ENCODE measurements around the gene RBM19.
"Not testable (repeated sequence)": the region's sequence is repeated elsewhere in the genome, so short reads cannot be mapped to it uniquely, and the experiment has no call there.

Gene RBM19

DNA sequence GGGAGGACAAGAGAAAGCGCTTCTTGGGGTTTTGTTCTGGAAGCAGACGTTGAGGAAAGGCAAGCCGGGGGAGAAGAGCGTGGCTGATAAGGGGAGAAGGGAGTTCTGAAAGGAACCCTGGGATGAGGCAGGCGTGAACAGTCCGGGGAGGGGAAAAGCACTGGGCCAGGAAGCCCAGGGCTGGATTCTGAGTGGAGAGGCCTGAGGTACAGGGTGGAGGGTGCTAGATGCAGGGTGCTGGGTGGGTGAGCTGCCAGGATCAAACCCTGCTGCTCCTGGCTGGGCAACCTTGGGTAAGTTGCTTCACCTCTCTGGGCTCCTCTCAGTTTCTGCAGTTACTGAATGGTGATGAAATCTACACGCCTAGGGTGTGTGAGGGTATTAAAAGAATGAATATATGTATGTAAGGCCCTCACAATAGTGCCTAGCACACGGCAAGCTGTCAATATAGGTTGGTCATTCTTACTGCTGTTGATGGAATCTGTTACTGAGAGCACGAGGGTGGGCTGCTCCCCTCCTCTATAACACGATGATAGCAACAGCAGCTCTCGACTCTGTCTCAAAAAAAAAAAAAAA, 138.5 kb downstream of the RBM19 start:
- no peak for DNase-seq (ENCODE audit: low spot score)

DNA sequence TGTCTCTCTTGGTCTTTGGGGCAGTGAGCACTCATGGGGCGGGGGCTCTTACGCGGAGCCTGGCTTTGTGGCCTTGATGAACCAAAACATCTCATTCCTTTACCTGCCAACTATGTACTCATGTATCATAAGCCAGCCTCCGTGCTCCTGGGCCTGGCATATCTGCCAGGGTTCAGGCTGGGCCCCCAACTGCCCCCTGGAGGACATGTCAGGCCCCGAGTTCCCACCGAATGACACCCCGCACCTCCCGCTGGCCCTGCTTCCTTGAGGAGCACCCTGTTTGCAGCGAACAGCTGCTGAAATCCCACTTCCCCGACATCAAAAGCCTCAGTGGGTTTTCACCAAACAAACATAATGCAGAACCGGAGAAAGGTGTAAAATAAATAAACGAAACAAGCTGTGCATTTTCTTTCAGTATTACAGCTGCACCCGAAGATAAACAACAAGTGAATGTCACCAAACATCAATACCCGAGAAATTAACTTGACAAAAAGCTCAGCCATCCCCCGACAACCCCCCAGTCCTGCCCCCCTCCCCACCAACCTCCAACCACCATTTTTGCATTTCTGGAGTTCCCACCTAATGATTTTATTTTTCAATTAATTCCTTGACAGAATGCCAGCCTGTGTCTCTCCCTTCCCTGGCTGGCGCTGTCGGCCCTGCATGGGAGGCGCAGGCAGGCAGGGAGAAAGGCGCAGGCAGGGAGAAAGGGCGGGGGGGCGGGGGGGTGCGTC, 139.2 kb downstream of the RBM19 start:
- no peak for DNase-seq (ENCODE audit: low spot score)

DNA sequence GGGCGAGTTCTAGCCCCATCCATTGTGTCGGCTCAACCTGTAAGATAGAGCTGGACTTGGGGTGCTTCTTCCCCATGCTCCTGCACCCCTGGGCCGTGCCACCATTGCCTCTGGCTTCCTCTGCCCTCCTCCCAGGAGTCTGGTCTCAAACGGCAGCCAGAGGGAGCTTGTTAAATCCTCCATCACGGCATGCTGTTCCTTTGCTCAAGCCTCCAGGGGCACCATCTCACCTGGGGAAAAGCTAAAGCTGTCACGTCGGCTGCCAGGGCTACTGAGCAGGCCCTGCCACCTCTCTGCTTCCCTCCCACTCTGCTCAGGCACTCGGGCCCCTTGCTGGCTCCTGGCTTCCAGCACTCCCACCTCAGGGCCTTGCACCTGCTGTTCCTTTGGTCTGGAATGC, 140.4 kb downstream of the RBM19 start:
- no peak for DNase-seq (ENCODE audit: low spot score)

DNA sequence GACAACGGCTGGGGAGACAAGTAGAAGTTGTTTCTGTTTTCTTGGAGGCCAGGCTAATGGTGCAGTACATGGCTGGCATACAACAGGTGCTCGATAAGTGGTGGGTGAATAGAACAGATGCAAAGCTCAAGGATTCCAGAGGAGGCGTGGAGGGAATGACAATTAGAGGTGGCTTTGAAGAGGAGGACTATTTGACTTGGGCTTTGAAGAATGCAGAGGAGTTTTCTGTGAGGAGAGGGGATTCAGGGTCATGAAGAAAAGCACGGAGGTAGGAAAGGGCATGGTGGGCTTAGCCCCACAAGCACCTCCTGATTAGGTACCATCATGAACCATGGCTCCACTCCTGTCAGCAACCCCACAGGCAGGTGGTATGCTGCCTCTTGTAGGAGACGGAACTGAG, 142.3 kb downstream of the RBM19 start:
- DNase-seq (ENCODE audit: low spot score) = no peak

DNA sequence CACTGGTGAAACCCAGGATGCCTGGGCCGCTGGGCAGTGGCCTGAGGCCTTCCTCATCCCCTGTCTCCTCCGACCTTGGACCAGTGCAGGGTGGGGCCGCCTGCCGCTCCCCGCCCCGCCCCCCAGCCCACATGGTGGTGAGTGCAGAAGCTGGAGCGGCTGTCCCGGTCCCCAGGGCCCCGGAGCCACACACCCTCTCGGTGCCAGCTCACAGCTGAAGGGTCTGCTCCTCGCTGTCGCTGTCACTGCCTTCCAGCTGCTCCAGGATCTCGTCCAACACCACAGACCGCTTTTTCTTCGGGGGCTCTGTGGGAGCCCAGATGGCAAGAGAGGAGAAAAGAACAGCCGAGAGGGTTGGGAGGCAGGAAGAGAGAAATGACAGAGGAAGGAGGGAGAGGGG, 143.1 kb downstream of the RBM19 start:
- DNase-seq (ENCODE audit: low spot score) = peak; percentile 24

DNA sequence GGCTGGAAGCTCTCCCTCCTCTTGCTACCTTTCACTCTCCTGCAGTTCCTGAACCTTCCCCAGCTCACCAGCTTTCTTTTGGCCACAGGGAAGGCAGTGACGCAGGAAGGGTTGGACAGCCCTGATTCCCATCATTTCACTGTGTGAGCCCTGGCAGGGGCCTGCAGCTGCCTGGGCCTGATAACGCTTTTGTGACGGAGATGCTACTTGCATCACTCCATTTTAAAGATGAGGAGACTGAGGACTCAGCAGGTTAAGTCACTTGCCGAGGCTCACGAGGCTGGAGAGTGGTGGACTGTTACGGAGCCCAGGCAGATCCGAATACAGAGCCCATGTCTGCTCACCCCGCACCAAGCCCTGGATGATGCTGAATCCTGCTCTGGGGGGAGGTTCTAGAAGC, 145.3 kb downstream of the RBM19 start:
- DNase-seq (ENCODE audit: low spot score) = no peak

DNA sequence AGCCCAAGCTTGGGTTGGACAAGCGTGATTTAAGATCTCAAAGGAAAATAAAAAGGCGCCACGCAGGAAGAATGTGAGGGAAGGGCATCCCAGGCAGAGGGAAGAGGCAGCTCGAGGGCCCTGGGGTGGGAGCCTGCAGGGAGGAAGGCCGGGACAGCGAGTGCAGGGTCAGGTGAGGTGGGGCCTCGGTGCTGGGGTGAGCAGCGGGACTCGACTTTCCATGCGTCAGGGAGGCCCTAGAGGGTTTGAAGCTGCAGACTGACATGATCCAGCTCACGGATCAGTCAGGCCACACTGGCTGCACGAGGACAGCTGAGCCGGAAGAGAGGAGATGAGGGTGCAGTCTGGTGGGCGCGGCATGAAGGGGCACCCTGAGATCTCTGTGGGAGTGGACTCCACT, 145.8 kb downstream of the RBM19 start:
- DNase-seq (ENCODE audit: low spot score) = no peak

DNA sequence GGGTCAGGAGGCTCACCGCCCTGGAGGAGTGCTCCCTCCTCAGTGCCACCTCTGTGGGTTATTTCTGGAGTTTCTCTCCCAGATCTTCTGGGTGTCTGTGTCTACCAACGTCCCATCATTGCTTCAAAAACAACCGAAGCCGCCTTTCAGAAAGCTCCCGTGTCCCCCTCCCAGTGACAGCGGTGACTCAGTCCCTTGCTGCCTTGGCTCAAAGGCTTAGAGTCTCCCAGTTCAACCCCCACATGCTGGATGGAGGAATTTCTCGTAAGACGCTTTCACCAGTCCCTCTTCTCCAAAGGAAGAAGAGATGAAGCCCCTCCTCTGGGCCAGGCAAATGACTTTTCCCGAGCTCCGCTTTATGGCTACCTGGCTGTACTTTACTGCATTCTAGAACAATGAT, 146.6 kb downstream of the RBM19 start:
- no peak for DNase-seq (ENCODE audit: low spot score)

DNA sequence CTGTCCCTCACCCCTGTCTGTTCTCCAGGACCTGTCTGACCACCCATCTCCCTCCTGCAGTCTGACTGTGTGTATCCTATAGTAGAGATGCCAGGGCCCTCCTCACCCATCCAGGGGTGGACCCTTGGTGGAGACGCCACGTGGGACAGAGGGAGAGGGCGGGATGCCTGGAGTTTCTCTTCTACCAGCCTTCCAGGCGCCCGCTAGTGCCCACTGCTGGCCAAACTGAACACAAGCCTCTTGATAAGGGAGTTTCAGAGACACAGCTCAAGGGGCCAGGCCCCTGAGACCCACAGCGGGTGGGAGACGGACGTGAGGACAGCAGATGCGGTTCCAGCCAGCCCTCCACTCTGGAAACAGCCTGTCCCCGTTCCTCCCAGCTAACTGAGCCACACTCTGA, 147.3 kb downstream of the RBM19 start:
- no peak for DNase-seq (ENCODE audit: low spot score)

DNA sequence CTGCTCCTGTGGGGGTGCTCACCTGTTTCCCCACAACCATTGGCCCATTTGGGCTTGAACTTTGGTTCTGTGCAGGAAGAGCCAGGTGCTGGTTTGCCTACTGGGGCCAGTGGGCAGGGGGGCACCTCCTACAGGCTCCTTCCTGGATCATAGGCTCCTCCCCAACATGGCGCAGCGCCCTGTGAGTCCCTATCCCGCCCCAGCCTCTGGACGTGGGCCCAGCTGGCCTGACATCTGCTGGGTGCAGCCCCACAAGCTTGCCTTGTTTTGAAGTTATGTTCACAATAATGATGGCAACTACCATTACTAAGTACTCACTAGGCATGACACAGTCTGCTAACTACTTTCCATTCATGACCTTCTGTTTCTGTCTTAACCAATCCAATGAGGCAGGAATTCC, 147.8 kb downstream of the RBM19 start:
- DNase-seq (ENCODE audit: low spot score) = peak; percentile 47

DNA sequence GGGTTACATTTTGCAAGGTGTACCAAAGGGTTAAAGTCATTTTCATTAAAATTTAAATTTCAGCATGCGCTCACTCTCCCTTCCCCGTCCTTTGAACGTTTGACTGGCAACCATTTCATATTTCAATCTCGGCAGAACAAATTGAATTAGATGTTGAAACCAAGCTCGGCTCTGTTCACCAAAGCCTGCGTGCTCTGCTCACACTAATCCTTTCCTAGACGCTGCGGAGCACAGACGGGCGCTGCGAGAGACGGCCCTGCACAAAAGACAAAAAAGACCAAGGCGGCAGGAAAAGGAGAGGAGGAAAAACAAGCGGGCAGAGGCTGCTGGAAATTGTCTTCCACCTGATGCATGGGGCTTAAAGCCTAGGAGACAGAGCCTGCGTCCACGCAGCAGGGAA, 149.3 kb downstream of the RBM19 start:
- no peak for DNase-seq (ENCODE audit: low spot score)

DNA sequence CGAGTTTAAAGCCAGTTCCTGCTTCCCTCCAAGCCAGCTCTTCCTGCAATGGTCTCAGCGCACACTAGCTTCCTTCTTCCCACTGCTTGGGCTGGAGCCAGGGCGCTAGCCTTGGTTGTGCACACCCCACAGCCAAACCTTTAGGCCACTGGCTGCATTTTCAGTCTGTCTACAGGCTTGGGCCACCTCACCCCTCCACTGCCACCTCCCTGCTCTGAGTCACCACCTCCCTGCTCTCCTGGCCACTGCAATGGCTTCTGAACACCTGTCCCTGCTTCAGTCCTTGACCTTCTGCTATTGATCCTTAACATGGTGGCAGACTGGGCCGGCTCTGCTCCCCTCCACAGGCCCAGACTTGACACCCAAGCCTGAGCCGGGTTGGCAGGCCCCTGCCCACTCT, 151.1 kb downstream of the RBM19 start:
- no peak for DNase-seq (ENCODE audit: low spot score)

DNA sequence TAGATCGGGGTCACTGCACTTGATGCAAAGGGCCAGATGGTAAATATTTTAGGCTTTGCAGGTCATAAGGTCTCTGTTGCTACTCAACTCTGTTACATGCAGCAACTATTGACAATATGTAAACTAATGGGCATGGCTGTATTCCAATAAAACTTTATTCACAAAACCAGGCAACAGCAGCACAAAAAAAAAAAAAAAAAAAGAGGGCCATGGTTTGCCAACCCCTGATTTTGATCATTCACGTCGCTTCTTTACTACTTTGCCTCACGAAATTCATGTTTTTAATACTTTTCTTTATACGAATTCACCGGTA, 152.9 kb downstream of the RBM19 start:
- DNase-seq (ENCODE audit: low spot score) = no peak

DNA sequence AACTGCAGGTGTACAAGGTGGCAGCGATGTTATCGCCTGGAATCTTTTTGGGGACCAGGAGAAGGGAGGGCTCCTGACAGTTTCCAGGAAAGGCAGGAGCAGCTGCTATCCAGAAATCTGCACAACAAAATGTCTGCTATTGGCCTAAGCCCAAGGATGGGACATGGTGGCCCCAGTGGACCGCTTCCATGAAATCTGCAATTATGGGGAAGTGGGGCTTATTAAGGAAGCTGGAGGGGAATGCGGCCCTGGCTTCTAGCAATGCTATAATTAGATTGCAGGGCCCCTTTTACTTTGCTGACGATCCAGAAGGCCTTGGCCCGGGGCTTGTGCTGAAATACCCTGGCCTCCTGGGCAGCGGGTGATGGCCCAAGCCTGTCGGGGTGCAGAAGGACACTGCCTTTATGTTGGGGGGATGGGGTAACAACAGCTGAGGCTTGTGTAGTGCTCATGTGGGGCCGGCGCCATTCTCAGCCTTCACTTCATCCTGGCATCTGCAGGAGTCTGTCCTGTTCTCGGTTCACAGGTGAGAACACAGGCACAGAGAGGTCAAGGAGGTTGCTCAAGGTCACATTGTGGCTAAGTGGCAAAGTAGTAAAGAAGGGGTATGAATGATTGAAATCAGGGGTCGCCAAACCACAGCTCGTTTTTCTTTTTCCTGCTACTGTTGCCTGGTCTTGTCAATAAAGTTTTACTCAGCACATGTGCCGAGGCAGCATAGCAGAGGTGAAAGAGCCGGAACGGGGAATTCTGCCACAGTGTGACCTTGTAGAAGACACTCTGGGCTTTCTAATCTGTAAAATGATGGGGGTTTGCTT, 153.5 kb downstream of the RBM19 start:
- no peak for DNase-seq (ENCODE audit: low spot score)

DNA sequence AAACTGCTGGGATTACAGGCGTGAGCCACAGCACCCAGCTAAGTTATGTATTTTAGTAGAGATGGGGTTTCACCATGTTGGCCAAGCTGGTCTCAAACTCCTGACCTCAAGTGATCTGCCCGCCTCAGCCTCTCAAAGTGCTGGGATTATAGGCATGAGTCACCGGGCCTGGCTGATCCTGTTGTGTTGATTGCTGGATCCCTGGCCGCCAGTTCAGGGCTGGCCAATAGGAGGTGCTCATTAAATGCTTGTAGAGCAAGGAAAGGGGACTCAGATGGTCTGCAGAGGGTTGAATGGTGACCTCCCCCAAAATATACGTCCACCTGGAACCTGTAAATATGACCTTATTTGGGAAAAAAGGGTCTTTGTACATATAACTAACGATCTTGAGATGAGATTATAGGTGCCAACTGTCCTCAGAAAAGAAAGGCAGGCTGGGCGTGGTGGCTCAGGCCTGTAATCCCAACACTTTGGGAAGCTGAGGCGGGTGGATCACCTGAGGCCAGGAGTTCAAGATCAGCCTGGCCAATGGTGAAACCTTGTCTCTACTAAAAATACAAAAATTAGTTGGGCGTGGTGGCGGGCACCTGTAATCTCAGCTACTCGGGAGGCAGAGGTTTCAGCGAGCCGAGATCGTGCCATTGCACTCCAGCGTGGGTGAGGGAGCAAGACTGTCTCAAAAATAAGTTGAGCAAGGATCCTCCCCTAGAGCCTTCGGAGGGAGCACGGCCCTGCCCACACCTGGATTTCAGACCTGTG, 156.5 kb downstream of the RBM19 start:
- not testable (repeated sequence) for DNase-seq (ENCODE audit: low spot score)

DNA sequence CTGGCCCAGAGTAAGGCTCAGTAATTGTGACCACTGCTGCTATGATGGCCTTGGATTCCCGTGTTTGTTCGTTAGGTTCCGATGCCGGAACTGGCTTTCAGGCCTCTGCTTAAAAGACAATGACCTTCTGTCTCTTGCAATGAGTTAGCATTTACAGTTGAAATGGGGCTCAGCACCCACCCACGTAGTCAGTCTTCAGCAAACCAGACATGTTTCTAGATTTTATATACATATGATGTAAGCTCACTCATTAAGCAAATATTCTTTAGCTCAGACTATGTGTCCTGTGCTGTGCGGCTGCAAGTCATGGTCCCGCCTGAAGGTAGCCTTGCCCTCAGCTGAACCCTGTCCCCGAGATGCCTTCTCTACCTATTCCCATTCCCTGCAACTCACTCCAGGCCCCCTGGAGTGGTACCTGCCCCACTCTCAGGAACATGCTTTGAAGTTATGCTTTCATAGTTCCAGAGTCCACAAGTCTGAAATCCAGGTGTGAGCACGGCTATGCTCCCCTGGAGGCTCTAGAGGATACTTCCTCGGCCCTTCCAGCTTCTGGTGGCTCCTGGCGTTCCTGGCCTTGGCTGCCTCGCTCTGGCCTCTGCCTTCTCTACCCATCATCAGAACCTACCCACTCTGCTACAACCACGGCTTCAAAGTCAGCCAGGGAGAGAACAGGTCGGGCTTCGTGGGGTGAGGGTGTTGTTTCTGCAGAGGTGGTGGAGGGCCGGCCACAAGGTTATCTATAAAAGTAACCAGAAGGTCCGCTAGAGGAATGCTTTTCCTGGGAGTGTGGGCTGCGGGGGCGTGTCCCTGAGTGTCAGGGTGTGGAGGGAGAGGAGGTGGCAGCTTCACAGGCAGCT, 157.8 kb downstream of the RBM19 start:
- DNase-seq (ENCODE audit: low spot score) = no peak

DNA sequence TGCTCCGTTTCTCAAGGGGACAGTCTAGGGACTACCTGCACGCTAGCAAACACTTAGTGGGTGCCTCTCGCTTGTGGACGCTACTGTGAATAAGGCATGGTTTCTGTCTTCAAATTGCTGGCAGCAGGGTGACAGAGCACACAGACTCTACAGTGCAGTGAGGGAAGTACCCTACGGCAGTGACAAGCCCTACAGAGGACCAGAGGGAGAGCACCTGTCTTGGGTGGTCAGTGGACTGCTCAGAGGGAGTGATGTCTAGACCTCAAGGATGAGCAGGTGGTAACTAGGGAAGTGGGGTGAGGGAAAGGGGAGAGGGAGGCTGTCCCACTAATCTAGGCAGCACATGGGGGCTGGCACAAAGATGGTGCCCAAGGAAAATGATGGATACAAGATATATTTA, 160.5 kb downstream of the RBM19 start:
- no peak for DNase-seq (ENCODE audit: low spot score)

DNA sequence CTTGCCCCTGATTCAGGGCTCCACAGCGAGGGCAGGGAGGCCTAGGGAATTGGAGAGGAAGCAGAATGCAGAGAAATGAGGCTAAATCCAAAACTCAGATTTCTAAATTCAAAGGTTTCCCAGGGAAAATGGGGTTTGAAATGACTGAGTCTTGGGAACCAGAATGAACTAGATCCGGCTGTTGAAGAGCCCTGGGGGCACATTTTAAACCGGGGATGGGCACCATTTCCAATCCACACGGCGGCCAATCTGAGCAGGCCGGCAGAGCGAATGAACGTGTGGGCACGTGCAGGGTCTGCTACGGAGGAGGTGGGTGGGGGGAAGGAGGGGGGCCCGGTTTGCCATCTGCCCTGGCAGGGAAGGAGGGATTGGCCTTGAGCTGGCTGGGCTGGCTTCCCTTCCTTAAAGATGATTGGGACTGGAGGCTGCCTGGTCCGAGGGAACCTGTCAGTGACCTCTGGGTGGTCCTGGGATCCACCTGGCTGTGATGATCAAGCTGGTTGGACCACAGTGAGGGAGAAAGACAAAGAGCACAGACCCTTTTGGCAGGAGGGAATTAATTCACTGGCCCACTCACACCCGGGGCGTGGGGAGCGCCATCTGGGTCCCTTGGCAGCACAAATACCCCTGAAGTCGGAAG, 161.0 kb downstream of the RBM19 start:
- no peak for DNase-seq (ENCODE audit: low spot score)

DNA sequence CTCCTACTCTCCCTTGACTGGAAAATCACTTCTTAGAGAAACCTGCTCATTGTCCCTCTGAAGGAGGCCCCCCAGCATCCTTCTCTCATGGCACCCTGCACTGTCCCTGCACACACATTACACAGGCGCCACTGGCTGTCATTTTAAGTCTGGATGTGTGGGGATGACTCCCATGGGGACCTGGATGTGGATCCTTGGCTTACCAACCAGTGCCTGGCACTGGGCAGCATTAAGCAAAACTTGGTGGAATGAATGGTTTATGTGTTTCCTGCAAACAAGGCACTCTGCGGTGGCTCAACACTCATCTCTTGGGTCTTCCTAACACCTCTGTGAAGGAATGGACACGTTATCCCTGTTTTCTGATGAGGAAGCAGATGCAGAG, 162.4 kb downstream of the RBM19 start:
- DNase-seq (ENCODE audit: low spot score) = no peak

DNA sequence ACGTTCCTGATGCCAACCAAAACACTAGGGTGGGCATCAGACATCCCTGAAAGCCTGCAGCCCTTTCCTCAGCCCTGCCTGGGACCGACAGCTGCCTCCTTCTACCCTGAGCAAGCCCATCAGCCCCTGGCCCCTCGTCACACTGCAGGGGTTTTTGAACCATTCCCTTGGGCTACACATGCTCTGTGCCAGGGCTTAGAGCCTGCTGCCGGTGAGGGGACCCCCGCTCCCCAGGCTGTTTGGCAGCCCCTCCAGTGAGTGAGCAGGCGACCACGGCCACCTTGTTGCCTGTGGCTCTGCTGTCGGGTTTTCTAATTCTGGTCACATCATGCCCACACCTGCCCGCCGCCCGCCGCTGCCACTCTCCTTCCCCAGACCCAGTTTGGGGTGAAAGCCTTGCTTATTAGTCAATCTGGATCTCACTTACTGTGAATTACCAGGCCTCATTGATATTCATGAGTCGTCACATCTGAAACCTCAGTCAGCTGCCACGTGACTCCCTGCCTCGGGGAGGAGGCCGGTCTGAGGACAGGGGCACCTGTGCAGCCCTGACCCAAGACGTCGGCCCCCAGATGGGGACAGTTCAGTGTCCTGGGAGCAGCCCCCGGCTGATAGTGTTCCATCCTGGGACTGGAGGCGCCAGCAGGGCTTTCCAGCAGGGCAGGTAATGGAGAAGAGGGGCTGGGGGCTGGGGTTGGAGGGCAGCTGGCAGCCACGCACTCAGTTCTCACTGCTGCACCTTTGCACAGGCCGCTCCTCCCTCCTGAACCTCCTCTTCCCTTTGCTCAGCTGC, 163.0 kb downstream of the RBM19 start:
- no peak for DNase-seq (ENCODE audit: low spot score)

Measured in Ammon's horn (tissue), 1 donor.